ENCODE measurements around the gene SV2C. TPM values are rescaled to one million over a fixed set of nuclear protein-coding genes. Genes with fewer than 3 reads are reported as not detected.

The SV2C gene
- polyA plus RNA-seq, 1 donor (not counting 4 experiments of a cell fraction or from before 2014, with no cell fraction given): 0.34 TPM

DNA sequence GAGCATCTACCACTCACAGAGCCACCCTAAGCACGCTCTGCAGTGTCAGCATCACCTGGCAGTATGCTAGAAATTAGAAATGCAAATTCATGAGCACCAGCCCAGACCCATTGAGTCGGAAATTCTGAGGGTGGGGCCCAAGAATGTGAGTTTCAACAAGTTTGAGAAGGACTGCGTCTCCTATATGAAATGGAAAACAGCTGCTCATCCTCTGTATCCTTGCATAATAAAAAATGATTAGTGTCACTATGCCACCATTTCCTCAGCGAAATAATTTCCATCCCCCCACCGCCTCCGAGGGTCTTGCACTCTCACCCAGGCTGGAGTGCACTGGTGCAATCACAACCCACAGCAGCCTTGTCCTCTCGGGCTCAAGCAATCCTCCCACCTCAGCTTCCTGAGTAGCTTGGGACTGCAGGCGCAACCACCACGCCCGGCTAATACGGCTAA is 318.6 kb downstream of the SV2C start:
- Histone ChIP-seq H2AFZ (ENCODE audit: control insufficient read depth, low read length) (no peak overlapping the region), H3K4me2 (ENCODE audit: control insufficient read depth, extremely low read depth, insufficient read depth, low read depth, low read length) (no peak overlapping the region), H3K4me3 (ENCODE audit: control insufficient read depth in 2 of 3, extremely low read depth in 1 of 3, insufficient read depth in 2 of 3, low read depth in 1 of 3, low read length in 3 of 3) (no peak overlapping the region), H4K20me1 (ENCODE audit: control insufficient read depth, extremely low read depth, insufficient read depth, low read length) (no peaks in the 10 kb centered on the region), H3K4me1 (ENCODE audit: control insufficient read depth, extremely low read depth, insufficient read depth, low read length) (no peaks in the 10 kb centered on the region), H3K79me2 (ENCODE audit: control insufficient read depth, insufficient read depth, low read length) (no peaks in the 10 kb centered on the region), H3K36me3 (ENCODE audit: control insufficient read depth in 2 of 2, extremely low read depth in 1 of 2, insufficient read depth in 2 of 2, low read length in 2 of 2) (no peaks in the 10 kb centered on the region), H3K27ac (ENCODE audit: control insufficient read depth, insufficient read depth, low read length) (no peak overlapping the region), H3K9me1 (ENCODE audit: control insufficient read depth, extremely low read depth, insufficient read depth, low read length) (no peaks in the 10 kb centered on the region), H3K9me3 (ENCODE audit: control insufficient read depth, low read depth, low read length) (no peaks in the 10 kb centered on the region), H3K9ac (ENCODE audit: control insufficient read depth, extremely low read depth, insufficient read depth, low read length) (no peak overlapping the region), H3K27me3 (ENCODE audit: control insufficient read depth, extremely low read depth, insufficient read depth, low read length) (peaks cover 49% of the 10 kb centered on the region)
- DNase-seq (ENCODE audit: low read depth, low spot score): no peak
- no peak for FAIRE-seq
- TF ChIP-seq, protein P1, sequence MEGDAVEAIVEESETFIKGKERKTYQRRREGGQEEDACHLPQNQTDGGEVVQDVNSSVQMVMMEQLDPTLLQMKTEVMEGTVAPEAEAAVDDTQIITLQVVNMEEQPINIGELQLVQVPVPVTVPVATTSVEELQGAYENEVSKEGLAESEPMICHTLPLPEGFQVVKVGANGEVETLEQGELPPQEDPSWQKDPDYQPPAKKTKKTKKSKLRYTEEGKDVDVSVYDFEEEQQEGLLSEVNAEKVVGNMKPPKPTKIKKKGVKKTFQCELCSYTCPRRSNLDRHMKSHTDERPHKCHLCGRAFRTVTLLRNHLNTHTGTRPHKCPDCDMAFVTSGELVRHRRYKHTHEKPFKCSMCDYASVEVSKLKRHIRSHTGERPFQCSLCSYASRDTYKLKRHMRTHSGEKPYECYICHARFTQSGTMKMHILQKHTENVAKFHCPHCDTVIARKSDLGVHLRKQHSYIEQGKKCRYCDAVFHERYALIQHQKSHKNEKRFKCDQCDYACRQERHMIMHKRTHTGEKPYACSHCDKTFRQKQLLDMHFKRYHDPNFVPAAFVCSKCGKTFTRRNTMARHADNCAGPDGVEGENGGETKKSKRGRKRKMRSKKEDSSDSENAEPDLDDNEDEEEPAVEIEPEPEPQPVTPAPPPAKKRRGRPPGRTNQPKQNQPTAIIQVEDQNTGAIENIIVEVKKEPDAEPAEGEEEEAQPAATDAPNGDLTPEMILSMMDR (optimal IDR thresholded peaks at IDR 0.05 in 1 of 3, IDR thresholded peaks at IDR 0.05 in 1 of 3, conservative IDR thresholded peaks at IDR 0.05 in 1 of 3; ENCODE audit: extremely low read depth in 1 of 3, insufficient read depth in 2 of 3, low read length in 3 of 3): no peak
- peak; percentile 68 for TF ChIP-seq EZH2 (IDR thresholded peaks at IDR 0.05; ENCODE audit: low read length)
- dilution Hi-C loops (cut with MboI; ENCODE audit: extremely low pct_ligation_motif_present, low sequenced_read_pairs): no loop called here

DNA sequence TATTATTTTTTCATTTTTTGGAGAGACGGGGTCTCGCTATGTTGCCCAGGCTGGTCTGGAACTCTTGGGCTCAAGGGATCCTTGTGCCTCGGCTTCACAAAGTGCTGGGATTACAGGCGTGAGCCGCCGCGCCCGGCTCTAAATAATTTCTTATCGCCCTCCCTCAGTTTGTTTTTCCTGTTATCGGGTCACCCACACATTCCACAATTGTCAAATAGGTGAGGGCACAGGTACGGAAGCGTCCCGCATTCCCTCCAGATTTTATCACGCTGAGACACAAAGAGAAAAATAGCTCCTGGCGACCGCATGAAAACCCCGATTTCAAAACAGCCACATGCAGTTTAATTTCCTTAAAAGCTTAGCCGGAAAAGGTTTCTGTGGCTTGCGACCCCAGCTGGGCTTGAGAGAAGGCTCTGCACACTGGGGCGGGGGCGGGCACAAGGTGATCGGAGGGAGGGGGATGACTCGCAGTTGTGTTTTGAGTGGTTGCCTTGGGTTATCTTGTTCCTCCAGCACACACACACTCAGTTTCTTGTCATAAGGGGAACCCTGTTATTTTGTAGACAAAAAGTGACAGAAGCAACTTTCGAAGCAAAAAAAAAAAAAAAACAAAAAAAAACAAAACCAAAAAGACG is 319.2 kb downstream of the SV2C start:
- Histone ChIP-seq H2AFZ (ENCODE audit: control insufficient read depth, low read length) (no peak overlapping the region), H3K9ac (ENCODE audit: control insufficient read depth, extremely low read depth, insufficient read depth, low read length) (no peak overlapping the region), H3K9me3 (ENCODE audit: control insufficient read depth, low read depth, low read length) (no peaks in the 10 kb centered on the region), H3K27ac (ENCODE audit: control insufficient read depth, insufficient read depth, low read length) (no peak overlapping the region), H3K36me3 (ENCODE audit: control insufficient read depth in 2 of 2, extremely low read depth in 1 of 2, insufficient read depth in 2 of 2, low read length in 2 of 2) (no peaks in the 10 kb centered on the region), H3K4me2 (ENCODE audit: control insufficient read depth, extremely low read depth, insufficient read depth, low read depth, low read length) (peak overlapping the region; percentile 91), H3K27me3 (ENCODE audit: control insufficient read depth, extremely low read depth, insufficient read depth, low read length) (peaks cover 49% of the 10 kb centered on the region), H3K9me1 (ENCODE audit: control insufficient read depth, extremely low read depth, insufficient read depth, low read length) (no peaks in the 10 kb centered on the region), H3K4me3 (ENCODE audit: control insufficient read depth in 2 of 3, extremely low read depth in 1 of 3, insufficient read depth in 2 of 3, low read depth in 1 of 3, low read length in 3 of 3) (peak overlapping the region; percentile 15 to 61 (median 52)), H4K20me1 (ENCODE audit: control insufficient read depth, extremely low read depth, insufficient read depth, low read length) (no peaks in the 10 kb centered on the region), H3K4me1 (ENCODE audit: control insufficient read depth, extremely low read depth, insufficient read depth, low read length) (no peaks in the 10 kb centered on the region), H3K79me2 (ENCODE audit: control insufficient read depth, insufficient read depth, low read length) (no peaks in the 10 kb centered on the region)
- TF ChIP-seq EZH2 (IDR thresholded peaks at IDR 0.05; ENCODE audit: low read length): peak; percentile 41
- TF ChIP-seq, protein P1 (optimal IDR thresholded peaks at IDR 0.05 in 1 of 3, IDR thresholded peaks at IDR 0.05 in 1 of 3, conservative IDR thresholded peaks at IDR 0.05 in 1 of 3; ENCODE audit: extremely low read depth in 1 of 3, insufficient read depth in 2 of 3, low read length in 3 of 3): no peak
- FAIRE-seq (no peak), DNase-seq (ENCODE audit: low read depth, low spot score) (no peak)
- dilution Hi-C loops (cut with MboI; ENCODE audit: extremely low pct_ligation_motif_present, low sequenced_read_pairs): no loop called here

Measured in keratinocyte (primary cell).